Erythroblast (primary cell): ENCODE results near the gene ZMYND11.

ENCODE experiments used
- GATA1 ChIP-seq: IDR thresholded peaks from 2 replicates; pipeline ENCODE4 v1.6.1; 2011; ENCODE audit warnings: low read depth, mild to moderate bottlenecking, control low read depth, low read length, moderate library complexity
- POLR2A ChIP-seq: IDR thresholded peaks from 2 replicates; pipeline ENCODE4 v1.6.1; 2011; ENCODE audit warnings: mild to moderate bottlenecking, low read length

DNA sequence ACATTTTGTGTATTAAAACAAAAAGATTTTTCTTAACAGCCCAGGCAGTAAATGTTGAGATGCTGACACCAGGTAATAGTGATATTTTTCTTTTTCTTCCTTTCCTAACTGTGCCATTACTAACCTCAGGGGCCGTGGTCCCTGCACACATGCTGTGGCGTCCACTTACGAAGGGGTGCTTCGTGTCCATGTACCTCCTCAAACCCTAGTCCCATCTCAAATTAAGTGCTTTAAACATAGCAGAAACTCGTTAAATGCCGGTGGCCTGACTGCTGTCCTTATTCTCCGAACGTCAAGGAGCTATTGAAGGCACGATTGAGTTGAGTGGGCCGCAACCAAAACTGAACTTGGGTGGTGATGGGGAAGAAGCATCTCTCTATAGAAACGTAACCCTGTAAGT, 132.4 kb downstream of the ZMYND11 start:
- TF ChIP-seq POLR2A, result no peak
- no peak for TF ChIP-seq GATA1
